IMR-90 (cell line): ENCODE data around the gene ANKRD44. TPM values are rescaled to one million over a fixed set of nuclear protein-coding genes. Genes with fewer than 3 reads are reported as not detected.

Experiments used
- ATAC-seq: fragments of 200-7000 bp; cut with Tn5 transposase; 2 replicates; pipeline ENCODE4 v1.9.1; 2020; ENCODE audit warnings: low read depth, mild to moderate bottlenecking, moderate library complexity
- BruUV-seq: library from RNA; stranded (reverse); fragments of 400-500 nt; replicated peaks from 2 replicates; lab custom pipeline; 2021; lab: Mats Ljungman, UMichigan
- CTCF ChIA-PET: fragments of 300-600 bp; formaldehyde crosslinking; extraction: SDS; loops from one replicate; lab custom pipeline; 2021; ENCODE audit warnings: antibody characterized with exemption; lab: Yijun Ruan, JAX
- POLR2A ChIA-PET: fragments of 300-600 bp; sonication (Branson Sonifier 250); formaldehyde crosslinking; loops from one replicate; lab custom pipeline; 2022; ENCODE audit warnings: antibody characterized with exemption; ENCODE audit not compliant: unreplicated experiment; lab: Charles Lee
- DNase-seq: peaks from one replicate; pipeline ENCODE4 v3.0.0; 2013
- H2AFZ ChIP-seq: replicated peaks from 2 replicates; pipeline ENCODE3; 2013; ENCODE audit warnings: low read length, mild to moderate bottlenecking; ENCODE audit not compliant: poor library complexity
- H2AK5ac ChIP-seq: 2 replicates; pipeline ENCODE4 v1.6.1; 2013; ENCODE audit warnings: low read depth, low read length, inconsistent platforms
- H2AK9ac ChIP-seq: replicated peaks from 2 replicates; pipeline ENCODE3; 2013; ENCODE audit warnings: mild to moderate bottlenecking, low read depth, low read length, moderate library complexity; ENCODE audit not compliant: poor library complexity
- H2BK120ac ChIP-seq: 2 replicates; pipeline ENCODE4 v1.6.1; 2013; ENCODE audit warnings: low read depth, low read length, inconsistent platforms
- H2BK15ac ChIP-seq: 3 replicates; pipeline ENCODE4 v1.6.1; 2013; ENCODE audit warnings: low read depth, low read length, inconsistent platforms
- H2BK20ac ChIP-seq: 2 replicates; pipeline ENCODE4 v1.6.1; 2013; ENCODE audit warnings: low read depth, mild to moderate bottlenecking, inconsistent platforms, low read length, moderate library complexity
- H2BK5ac ChIP-seq: 2 replicates; pipeline ENCODE4 v1.6.1; 2013; ENCODE audit warnings: mild to moderate bottlenecking, low read depth, low read length, inconsistent platforms; ENCODE audit not compliant: poor library complexity, severe bottlenecking
- H3K14ac ChIP-seq: replicated peaks from 2 replicates; pipeline ENCODE4 v1.6.1; 2013; ENCODE audit warnings: low read depth, low read length, inconsistent platforms
- H3K18ac ChIP-seq: 2 replicates; pipeline ENCODE4 v1.6.1; 2013; ENCODE audit warnings: low read depth, low read length, control low read depth
- H3K23ac ChIP-seq: 2 replicates; pipeline ENCODE4 v1.6.1; 2013; ENCODE audit warnings: low read depth, low read length, inconsistent platforms
- H3K27ac ChIP-seq: 2 replicates; pipeline ENCODE4 v1.5.1; 2013; ENCODE audit warnings: mild to moderate bottlenecking, control low read depth, low read length; ENCODE audit not compliant: insufficient read depth
- H3K27me3 ChIP-seq: 2 replicates; pipeline ENCODE4 v1.6.1; 2013; ENCODE audit warnings: low read length; ENCODE audit not compliant: control insufficient read depth, insufficient read depth
- H3K36me3 ChIP-seq: 2 replicates; pipeline ENCODE4 v1.6.1; 2013; ENCODE audit warnings: low read length, mixed read lengths; ENCODE audit not compliant: control insufficient read depth, insufficient read depth
- H3K4ac ChIP-seq: 2 replicates; pipeline ENCODE4 v1.6.1; 2013; ENCODE audit warnings: low read depth, low read length, inconsistent platforms
- H3K4me1 ChIP-seq: 2 replicates; pipeline ENCODE4 v1.6.1; 2013; ENCODE audit warnings: low read length, mixed read lengths; ENCODE audit not compliant: control insufficient read depth, insufficient read depth
- H3K4me2 ChIP-seq: 2 replicates; pipeline ENCODE4 v1.6.1; 2013; ENCODE audit warnings: low read depth, mild to moderate bottlenecking, control low read depth, low read length, moderate library complexity
- H3K4me3 ChIP-seq: 2 replicates; pipeline ENCODE4 v1.5.1; 2013; ENCODE audit warnings: low read depth, mild to moderate bottlenecking, control low read depth, low read length, moderate library complexity; ENCODE audit not compliant: insufficient read depth
- H3K56ac ChIP-seq: 2 replicates; pipeline ENCODE4 v1.6.1; 2013; ENCODE audit warnings: low read length, inconsistent platforms; ENCODE audit not compliant: insufficient read depth; ENCODE audit errors: extremely low read depth
- H3K79me1 ChIP-seq, 2 experiments: 2 replicates each; pipeline ENCODE4 v1.6.1; 2013; ENCODE audit warnings: low read length in 2 of 2, inconsistent platforms in 1 of 2, low read depth in 1 of 2
- H3K9ac ChIP-seq: 2 replicates; pipeline ENCODE4 v1.6.1; 2013; ENCODE audit warnings: low read depth, low read length, control low read depth
- H3K9me1 ChIP-seq: 2 replicates; pipeline ENCODE4 v1.6.1; 2013; ENCODE audit warnings: low read length, inconsistent platforms; ENCODE audit not compliant: insufficient read depth
- H3K9me3 ChIP-seq: 2 replicates; pipeline ENCODE4 v1.6.1; 2013; ENCODE audit warnings: low read length; ENCODE audit not compliant: control insufficient read depth, insufficient read depth
- H4K20me1 ChIP-seq: 2 replicates; pipeline ENCODE4 v1.6.1; 2013; ENCODE audit warnings: low read length, inconsistent platforms; ENCODE audit not compliant: insufficient read depth
- H4K5ac ChIP-seq: 2 replicates; pipeline ENCODE4 v1.6.1; 2013; ENCODE audit warnings: mild to moderate bottlenecking, low read depth, low read length, control low read depth
- H4K8ac ChIP-seq, 2 experiments: 2 replicates each; pipeline ENCODE4 v1.6.1; 2013; ENCODE audit warnings: low read depth in 2 of 2, low read length in 2 of 2, control low read depth in 1 of 2, inconsistent platforms in 1 of 2
- H4K91ac ChIP-seq: 2 replicates; pipeline ENCODE4 v1.6.1; 2013; ENCODE audit warnings: low read depth, low read length, inconsistent platforms; ENCODE audit not compliant: insufficient read depth
- MAZ ChIP-seq: IDR thresholded peaks from 2 replicates; pipeline ENCODE4 v1.6.1; 2012; ENCODE audit warnings: low read depth, mild to moderate bottlenecking, low read length, improper control_type of control experiment, moderate library complexity, borderline replicate concordance
- NFE2L2 ChIP-seq: fragments of 150-350 bp; IDR thresholded peaks from 2 replicates; pipeline ENCODE4 v1.6.1; 2016; ENCODE audit warnings: low read depth, mild to moderate bottlenecking, low read length
- POLR2A ChIP-seq: IDR thresholded peaks from 2 replicates; pipeline ENCODE4 v1.6.1; 2012; ENCODE audit warnings: mild to moderate bottlenecking, low read depth, low read length
- WGBS, 2 experiments: methylation state at CpG; one replicate each; pipeline versions ENCODE4 v1.1.5 to v1.1.7; 2013; ENCODE audit warnings: missing lambda C conversion rate in 2 of 2; ENCODE audit not compliant: insufficient read length in 1 of 2; ENCODE audit errors: extremely low coverage in 2 of 2; 5-methylcytosine and 5-hydroxymethylcytosine counted together
- dilution Hi-C: fragments of 300-500 bp; cut with HindIII; formaldehyde crosslinking; loops from one replicate; pipeline ENCODE4 v1.14.3; 2018; ENCODE audit warnings: low sequenced_read_pairs; ENCODE audit not compliant: unreplicated experiment
- in situ Hi-C: fragments of 300-500 bp; cut with MboI; formaldehyde crosslinking; loops from 3 replicates; pipeline ENCODE4 v1.14.3; 2019; ENCODE audit warnings: low sequenced_read_pairs, inconsistent platforms, mixed read lengths
- intact Hi-C: fragments of 100-400 bp; cut with micrococcal nuclease; formaldehyde crosslinking; loops from 2 replicates; pipeline ENCODE4 v1.10.0; 2022
- polyA plus RNA-seq, 3 experiments: library from polyadenylated mRNA; depleted of rRNA; stranded (reverse); fragments of >200 nt; gene quantifications; 2 replicates each; pipeline ENCODE4 v1.2.3, GENCODE V29; 2012; ENCODE audit warnings: low replicate concordance in 1 of 3
- total RNA-seq: library from RNA; depleted of rRNA; stranded (reverse); fragments of >200 nt; gene quantifications from 2 replicates; pipeline ENCODE4 v1.2.3, GENCODE V29; 2012

ANKRD44 gene
- total and polyA plus RNA-seq, 2 of the 4 experiments (the other 2 are of a cell fraction), result 5.2 to 15.6 TPM

DNA sequence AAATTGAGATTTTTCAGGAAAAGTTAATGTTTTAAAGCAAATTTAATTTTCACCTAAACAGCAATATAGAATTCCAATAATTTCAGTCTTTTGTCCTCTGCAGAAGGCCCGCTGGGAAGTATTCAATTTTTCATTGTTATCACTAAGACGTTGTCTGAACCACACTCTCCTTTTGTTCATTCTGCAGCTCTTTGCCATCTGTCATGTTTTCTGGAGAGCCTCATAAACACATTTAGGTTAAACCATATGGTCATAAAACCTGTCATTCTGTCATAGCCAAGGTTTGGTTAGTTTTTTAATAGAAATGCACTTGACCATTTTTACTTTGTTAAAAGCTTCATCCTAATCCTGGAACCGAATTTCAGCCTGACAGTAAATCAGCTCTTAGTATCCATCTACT is 330.1 kb downstream of the ANKRD44 start:
- Histone ChIP-seq H2BK120ac (no peak overlapping the region), H4K5ac (no peak overlapping the region), H2BK15ac (no peak overlapping the region), H3K27me3 (no peaks in the 10 kb centered on the region), H2BK20ac (no peak overlapping the region), H3K23ac (no peak overlapping the region), H2AK9ac (no peak overlapping the region), H3K4me1 (no peaks in the 10 kb centered on the region), H3K9me3 (peaks cover 2% of the 10 kb centered on the region), H3K27ac (no peak overlapping the region), H3K14ac (no peak overlapping the region), H3K36me3 (no peaks in the 10 kb centered on the region), H2BK5ac (no peak overlapping the region), H2AFZ (no peak overlapping the region), H3K4me2 (no peak overlapping the region), H4K91ac (no peak overlapping the region), H3K56ac (no peak overlapping the region), H4K20me1 (no peaks in the 10 kb centered on the region), H3K9ac (no peak overlapping the region), H2AK5ac (no peak overlapping the region), H3K79me1 (no peaks in the 10 kb centered on the region), H4K8ac (no peak overlapping the region), H3K4ac (no peak overlapping the region), H3K9me1 (no peaks in the 10 kb centered on the region), H3K18ac (no peak overlapping the region), H3K4me3 (no peak overlapping the region)
- intact Hi-C loops, result no loop called here
- no TSS peak for BruUV-seq
- WGBS, 2 experiments, result no CpG with 5 or more reads among the region's 3 CpGs
- TF ChIP-seq NFE2L2 (no peak), POLR2A (no peak), MAZ (no peak)
- POLR2A ChIA-PET, result no interaction called here
- ATAC-seq, result no peak
- DNase-seq, result no peak
- CTCF ChIA-PET, result no interaction called here
- in situ Hi-C loops, result no loop called here
- dilution Hi-C loops, result no loop called here
